H7 (cell line): Measurements from ENCODE around the gene COL8A2. TPM values are rescaled to one million over a fixed set of nuclear protein-coding genes. Genes with fewer than 3 reads are reported as not detected.

Source experiments
- DNase-seq: peaks from one replicate; pipeline ENCODE4 v3.0.0; 2012
- H3K27me3 ChIP-seq: 2 replicates; pipeline ENCODE4 v1.6.0; 2011; ENCODE audit warnings: mild to moderate bottlenecking, low read length; ENCODE audit not compliant: control insufficient read depth, insufficient read depth
- H3K36me3 ChIP-seq: replicated peaks from 2 replicates; pipeline ENCODE4 v1.5.1; 2011; ENCODE audit warnings: low read length; ENCODE audit not compliant: control insufficient read depth, insufficient read depth
- H3K4me3 ChIP-seq: 2 replicates; pipeline ENCODE4 v1.5.1; 2011; ENCODE audit warnings: low read depth, mild to moderate bottlenecking, control low read depth, low read length, moderate library complexity; ENCODE audit not compliant: insufficient read depth
- total RNA-seq: library from RNA; depleted of rRNA; stranded (reverse); fragments of >200 nt; shearing (Covaris generic); gene quantifications from 2 replicates; pipeline ENCODE4 v1.2.3, GENCODE V29; 2014

COL8A2 gene
- total RNA-seq, 1 experiment from 2014 or later, result 1.6 TPM

GRCh38 chr1:36153476-36153875 lies 28.5 kb upstream of the COL8A2 start:
- H3K27me3 ChIP-seq, result peaks cover 28% of the 10 kb centered on the region
- no peak overlapping the region for H3K4me3 ChIP-seq
- H3K36me3 ChIP-seq, result no peaks in the 10 kb centered on the region; the same call in 1 of the 2 replicates
- DNase-seq, result no peak

DNA sequence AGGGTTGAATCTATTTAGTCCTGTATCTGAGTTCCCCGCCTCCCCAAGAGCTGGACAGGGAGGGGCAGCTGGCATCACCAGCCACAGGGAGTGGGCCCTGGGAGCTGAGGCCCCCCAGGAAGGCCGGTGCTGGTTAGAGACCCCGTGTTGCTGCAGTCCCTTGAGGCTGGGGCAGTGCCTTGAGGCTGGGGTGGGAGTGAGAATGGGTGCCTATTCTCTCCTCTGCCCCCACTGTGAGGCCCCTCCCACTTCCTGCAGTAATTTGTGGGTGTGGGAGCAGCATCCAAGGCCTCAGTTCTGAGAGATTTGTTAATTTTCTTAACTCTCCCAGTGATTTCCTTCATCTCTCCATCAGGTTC lies 26.8 kb upstream of the COL8A2 start:
- no peaks in the 10 kb centered on the region for H3K36me3 ChIP-seq
- no peak for DNase-seq
- peaks cover 28% of the 10 kb centered on the region for H3K27me3 ChIP-seq
- H3K4me3 ChIP-seq, result no peak overlapping the region

GRCh38 chr1:36151134-36151844 lies 26.3 kb upstream of the COL8A2 start:
- Histone ChIP-seq H3K4me3 (no peak overlapping the region), H3K27me3 (peaks cover 28% of the 10 kb centered on the region), H3K36me3 (no peaks in the 10 kb centered on the region)
- no peak for DNase-seq

DNA sequence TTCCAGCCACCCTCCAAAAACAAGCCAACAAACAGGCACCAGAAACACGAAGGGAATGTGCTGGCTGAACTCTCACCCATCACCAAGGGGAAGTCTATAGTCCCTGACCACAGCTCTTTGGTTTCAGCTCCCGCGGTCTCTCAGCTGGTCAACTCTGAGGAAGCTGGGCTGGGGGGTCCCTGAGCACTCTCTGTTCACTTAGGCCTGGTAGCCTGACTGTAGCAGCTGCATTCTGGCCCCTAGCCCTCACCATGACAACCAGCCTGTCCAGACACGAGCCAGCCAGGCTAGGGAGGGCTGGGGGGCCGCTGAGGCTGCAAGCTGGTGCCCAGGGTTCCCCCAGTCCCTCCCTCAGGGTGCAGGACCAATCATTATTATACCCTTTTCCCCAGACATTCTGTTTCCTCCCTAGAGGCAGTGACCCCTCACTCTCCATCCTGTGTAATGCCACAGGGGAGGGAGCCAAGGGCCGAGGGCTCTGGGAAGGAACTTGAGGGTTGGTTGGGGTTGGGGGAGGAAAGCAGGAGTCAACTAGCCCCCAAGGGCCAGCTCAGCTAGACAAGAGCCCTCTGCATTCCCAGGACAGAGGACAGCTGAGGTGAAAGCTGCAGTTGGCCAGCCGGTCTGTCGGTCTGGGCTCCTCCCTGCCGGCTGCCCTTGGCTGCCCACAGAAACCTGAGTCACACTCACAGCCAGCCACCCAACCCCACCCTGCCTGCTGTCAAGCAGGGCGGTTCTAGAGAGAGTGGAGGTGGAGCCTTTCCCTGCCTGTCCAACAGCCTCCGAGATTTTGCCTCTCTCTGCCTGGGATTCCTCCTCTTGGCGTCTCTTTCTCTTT lies 25.5 kb upstream of the COL8A2 start:
- Histone ChIP-seq H3K27me3 (peaks cover 28% of the 10 kb centered on the region), H3K36me3 (no peaks in the 10 kb centered on the region), H3K4me3 (no peak overlapping the region)
- peak; percentile 90 for DNase-seq

DNA sequence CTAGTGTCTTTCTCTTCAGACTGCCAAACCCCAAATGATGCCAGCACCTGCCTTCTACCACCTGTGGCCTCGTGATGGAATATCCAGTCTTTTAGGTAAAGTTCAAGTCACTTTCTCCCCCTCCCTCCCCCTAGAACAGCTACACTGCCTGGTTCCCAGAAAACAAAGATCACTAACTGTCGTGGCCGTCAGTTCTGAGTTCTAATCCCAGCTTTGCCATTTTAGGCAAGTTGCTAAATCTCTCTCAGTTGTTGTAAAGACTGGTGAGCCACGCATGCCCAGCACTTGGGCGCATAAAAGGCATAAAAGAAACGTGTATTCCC lies 24.9 kb upstream of the COL8A2 start:
- Histone ChIP-seq H3K36me3 (no peaks in the 10 kb centered on the region), H3K4me3 (peak overlapping the region; percentile 19; the same call in 1 of the 2 replicates), H3K27me3 (peaks cover 23% of the 10 kb centered on the region)
- DNase-seq, result no peak

- peak; percentile 99 for DNase-seq
- H3K4me3 ChIP-seq, result peak within 1 kb of the TSS; percentile 51
- peaks cover 18% of the 10 kb centered on the region for H3K27me3 ChIP-seq
- no peaks in the 10 kb centered on the region for H3K36me3 ChIP-seq
Measured at GRCh38 chr1:36149237-36149972, 24.4 kb upstream of the COL8A2 start, which contains the start of gene TRAPPC3. Gene TRAPPC3 (minus strand): TSS chr1:36149486. CDS start chr1:36149378, 108 bp downstream.

DNA sequence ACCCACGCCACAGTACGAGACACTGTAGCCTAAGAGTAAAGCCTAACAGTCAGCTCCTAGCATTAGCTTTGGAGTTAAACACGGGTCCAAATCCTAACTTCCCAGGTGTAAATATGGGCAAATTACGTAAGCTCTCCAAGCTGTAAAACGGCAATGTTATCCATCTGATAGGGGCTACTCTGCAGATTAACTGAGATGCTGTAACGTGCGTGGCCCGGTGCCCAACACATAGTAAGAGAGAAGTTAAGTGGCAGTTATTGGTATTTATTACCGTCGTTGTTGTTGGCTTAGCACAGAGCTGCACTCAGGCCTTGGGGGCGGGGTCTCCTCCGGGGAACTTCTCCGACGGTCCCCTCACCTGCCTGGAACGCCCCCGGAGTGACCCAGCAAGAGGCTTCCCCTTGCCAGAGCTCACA lies 23.8 kb upstream of the COL8A2 start:
- H3K4me3 ChIP-seq, result peak overlapping the region; percentile 51
- no peaks in the 10 kb centered on the region for H3K36me3 ChIP-seq
- DNase-seq, result peak; percentile 45
- peaks cover 13% of the 10 kb centered on the region for H3K27me3 ChIP-seq

DNA sequence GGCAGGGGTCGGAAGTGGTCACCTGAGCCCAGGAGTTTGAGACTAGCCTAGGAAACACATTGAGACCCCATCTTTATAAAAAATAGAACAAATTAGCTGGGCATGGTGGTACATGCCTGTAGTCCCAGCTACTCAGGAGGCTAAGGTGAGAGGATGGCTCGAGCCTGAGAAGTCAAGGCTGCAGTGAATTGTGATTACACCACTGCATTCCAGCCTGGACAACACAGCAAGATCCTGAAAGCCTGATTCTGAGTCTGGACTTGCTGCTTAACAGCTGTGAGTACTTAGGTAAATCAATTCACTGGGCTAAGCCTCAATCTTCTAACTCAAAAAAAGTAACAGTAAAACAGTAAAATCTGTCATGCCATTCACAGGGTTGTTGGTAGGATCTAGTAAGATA lies 19.4 kb upstream of the COL8A2 start:
- Histone ChIP-seq H3K4me3 (no peak overlapping the region), H3K27me3 (no peaks in the 10 kb centered on the region), H3K36me3 (peaks cover 2% of the 10 kb centered on the region)
- no peak for DNase-seq

GRCh38 chr1:36143424-36143823 lies 18.4 kb upstream of the COL8A2 start:
- peaks cover 2% of the 10 kb centered on the region for H3K36me3 ChIP-seq
- no peak for DNase-seq
- H3K4me3 ChIP-seq, result no peak overlapping the region
- no peaks in the 10 kb centered on the region for H3K27me3 ChIP-seq

DNA sequence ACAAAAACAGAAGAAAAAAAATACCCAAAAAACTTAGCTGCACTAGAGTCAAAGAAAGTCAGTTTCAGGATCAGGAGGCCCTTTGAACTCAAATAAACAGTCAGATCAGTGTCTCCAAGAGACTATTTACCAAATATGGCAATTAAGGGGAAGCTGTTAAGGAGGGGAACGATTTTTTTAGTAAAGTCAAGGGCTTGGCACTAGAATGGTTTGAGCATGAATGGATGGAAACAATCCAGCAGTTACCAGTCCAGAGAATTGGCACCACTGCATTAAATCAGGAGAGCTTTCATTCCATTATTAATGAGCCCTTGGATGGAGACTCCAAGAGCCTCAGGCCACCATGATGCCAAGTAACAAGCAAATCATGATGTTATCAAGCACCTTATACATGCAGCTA lies 17.1 kb upstream of the COL8A2 start:
- H3K4me3 ChIP-seq, result no peak overlapping the region
- no peaks in the 10 kb centered on the region for H3K27me3 ChIP-seq
- H3K36me3 ChIP-seq, result peaks cover 8% of the 10 kb centered on the region
- DNase-seq, result no peak

GRCh38 chr1:36139521-36139920 lies 14.5 kb upstream of the COL8A2 start:
- DNase-seq, result no peak
- peaks cover 11% of the 10 kb centered on the region for H3K36me3 ChIP-seq
- H3K27me3 ChIP-seq, result no peaks in the 10 kb centered on the region
- no peak overlapping the region for H3K4me3 ChIP-seq

- H3K36me3 ChIP-seq, result peaks cover 11% of the 10 kb centered on the region
Measured at GRCh38 chr1:36137776-36138175, 12.8 kb upstream of the COL8A2 start.

GRCh38 chr1:36137226-36137625 lies 12.2 kb upstream of the COL8A2 start:
- H3K36me3 ChIP-seq, result peaks cover 11% of the 10 kb centered on the region
- DNase-seq, result no peak
- H3K4me3 ChIP-seq, result no peak overlapping the region
- H3K27me3 ChIP-seq, result no peaks in the 10 kb centered on the region

More at GRCh38 chr1:36137776-36138175, 12.8 kb upstream of the COL8A2 start:
- Histone ChIP-seq H3K4me3 (no peak overlapping the region), H3K27me3 (no peaks in the 10 kb centered on the region)
- no peak for DNase-seq

DNA sequence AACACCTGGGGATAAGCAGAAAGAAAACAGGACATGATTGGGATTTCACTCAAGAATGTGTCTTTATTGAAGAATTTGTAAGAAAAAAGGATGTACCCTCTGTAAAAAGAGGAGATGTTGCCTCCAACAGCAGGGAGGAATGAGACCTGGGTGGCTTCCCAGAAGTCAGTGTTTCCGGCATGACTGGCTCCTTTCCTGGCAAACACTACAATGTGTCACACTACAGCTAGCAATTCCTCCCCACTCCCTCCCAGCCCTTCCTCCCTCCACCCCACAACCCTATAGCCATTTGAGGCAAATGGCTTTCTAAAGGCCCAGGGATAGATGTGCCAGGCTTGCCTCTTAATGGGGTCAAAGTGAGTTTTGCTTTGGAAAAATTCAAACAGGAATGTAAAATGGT lies 11.5 kb upstream of the COL8A2 start:
- Histone ChIP-seq H3K36me3 (peaks cover 11% of the 10 kb centered on the region), H3K4me3 (no peak overlapping the region), H3K27me3 (no peaks in the 10 kb centered on the region)
- DNase-seq, result no peak
